C4-2B (cell line): ENCODE data around the gene ZNF592.

ENCODE experiments used
- ZFX ChIP-seq: fragments of 450-650 bp; IDR thresholded peaks from 2 replicates; pipeline ENCODE4 v1.6.1; 2017
- TF ChIP-seq, protein P1 (sequence below): fragments of 450-650 bp; conservative IDR thresholded peaks from 2 replicates; pipeline ENCODE4 v1.5.1; 2017; ENCODE audit warnings: mild to moderate bottlenecking

DNA sequence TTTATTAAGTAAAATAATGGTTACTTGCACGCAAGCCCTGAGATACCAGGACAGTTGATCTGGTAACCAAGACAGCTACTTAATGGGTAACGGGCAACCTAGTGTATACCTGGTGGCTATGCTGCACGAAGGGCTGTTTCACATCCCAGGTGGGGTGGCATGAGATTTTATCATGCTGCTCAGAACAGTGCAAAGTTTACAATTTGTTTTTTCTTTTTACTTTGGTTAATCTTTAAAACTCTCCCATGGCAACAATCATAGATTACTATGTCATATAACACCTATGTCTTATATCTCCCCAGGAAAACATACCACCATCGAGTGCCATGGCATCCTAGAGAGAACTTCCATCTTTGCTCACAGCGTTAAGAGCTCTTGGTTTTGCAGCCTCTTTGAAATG lies 103.8 kb downstream of the ZNF592 start:
- no peak for TF ChIP-seq ZFX
- TF ChIP-seq, protein P1, sequence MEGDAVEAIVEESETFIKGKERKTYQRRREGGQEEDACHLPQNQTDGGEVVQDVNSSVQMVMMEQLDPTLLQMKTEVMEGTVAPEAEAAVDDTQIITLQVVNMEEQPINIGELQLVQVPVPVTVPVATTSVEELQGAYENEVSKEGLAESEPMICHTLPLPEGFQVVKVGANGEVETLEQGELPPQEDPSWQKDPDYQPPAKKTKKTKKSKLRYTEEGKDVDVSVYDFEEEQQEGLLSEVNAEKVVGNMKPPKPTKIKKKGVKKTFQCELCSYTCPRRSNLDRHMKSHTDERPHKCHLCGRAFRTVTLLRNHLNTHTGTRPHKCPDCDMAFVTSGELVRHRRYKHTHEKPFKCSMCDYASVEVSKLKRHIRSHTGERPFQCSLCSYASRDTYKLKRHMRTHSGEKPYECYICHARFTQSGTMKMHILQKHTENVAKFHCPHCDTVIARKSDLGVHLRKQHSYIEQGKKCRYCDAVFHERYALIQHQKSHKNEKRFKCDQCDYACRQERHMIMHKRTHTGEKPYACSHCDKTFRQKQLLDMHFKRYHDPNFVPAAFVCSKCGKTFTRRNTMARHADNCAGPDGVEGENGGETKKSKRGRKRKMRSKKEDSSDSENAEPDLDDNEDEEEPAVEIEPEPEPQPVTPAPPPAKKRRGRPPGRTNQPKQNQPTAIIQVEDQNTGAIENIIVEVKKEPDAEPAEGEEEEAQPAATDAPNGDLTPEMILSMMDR = no peak
